Nasal cavity respiratory epithelium epithelial cell of viscerocranial mucosa (primary cell): ENCODE measurements around the gene IRX4. TPM values are rescaled to one million over a fixed set of nuclear protein-coding genes. Genes with fewer than 3 reads are reported as not detected.

Source experiments
- total RNA-seq: library from RNA; depleted of rRNA; stranded (reverse); fragments of >200 nt; gene quantifications from 2 replicates; pipeline ENCODE4 v1.2.3, GENCODE V29; 2014

The IRX4 gene
- total RNA-seq, result 0.07 and 4.8 TPM in 2 replicates

DNA sequence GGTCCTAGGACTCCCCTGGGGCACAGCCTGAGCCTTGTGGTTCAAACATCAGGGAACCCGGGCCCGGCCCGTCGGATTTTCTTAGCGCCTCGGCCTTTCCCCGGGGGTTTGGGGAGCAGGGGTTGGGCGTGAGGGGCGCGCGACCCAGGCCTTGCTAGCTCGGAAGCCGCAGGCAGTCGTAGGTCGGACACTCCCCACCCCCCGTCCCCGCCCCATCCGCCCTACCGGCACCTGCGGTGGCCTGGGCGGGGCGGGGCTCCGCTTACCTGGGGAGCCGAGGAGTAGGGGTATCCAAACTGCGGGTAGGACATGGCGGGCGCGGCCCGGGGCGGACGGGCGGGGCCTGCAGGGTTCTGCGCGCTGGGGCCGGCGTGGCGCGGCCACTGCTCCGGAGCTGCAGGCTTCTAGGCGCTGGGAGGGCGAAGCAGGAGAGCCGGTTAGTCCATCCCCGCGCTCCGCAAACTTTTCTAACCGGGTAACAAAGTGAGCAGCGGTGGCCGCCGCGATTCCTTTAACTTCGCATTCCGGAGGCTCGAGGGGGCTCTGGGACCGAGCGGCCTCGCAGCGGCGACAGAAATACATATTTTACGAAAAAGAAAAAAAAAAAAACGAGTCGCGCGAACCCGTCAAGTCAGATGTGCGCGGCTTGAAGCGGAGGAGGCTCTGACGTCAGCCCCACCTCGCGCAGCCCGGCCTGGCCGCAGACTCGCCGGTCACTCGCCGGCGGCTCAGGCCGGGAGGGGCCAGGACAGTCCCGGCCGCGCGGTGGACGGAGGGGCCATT is at the start of gene IRX4:
Gene IRX4 (minus strand): TSS at position 589 of the 783 bp plus-strand sequence. CDS start 278 bp downstream, at position 311.

Other genes starting within 250 kb of the IRX4 start
- 60.9 and 87.8 TPM in 2 replicates for gene MRPL36, start 83.1 kb downstream of the IRX4 start, total RNA-seq
- gene NDUFS6, start 81.5 kb downstream of the IRX4 start, total RNA-seq, result 37.1 and 47.2 TPM in 2 replicates